A549 (cell line): ENCODE data around the gene FKBP3. TPM values are rescaled to one million over a fixed set of nuclear protein-coding genes. Genes with fewer than 3 reads are reported as not detected.

Experiments used
- ATAC-seq, 2 experiments: fragments of 200-7000 bp in 1 of 2; fragments of >200 bp in 1 of 2; cut with Nextera tagmentation in 1 of 2; cut with Tn5 transposase in 1 of 2; 3 replicates each; pipeline versions ENCODE4 v1.8.0 to v1.9.1; 2018 to 2020; ENCODE audit warnings: mild to moderate bottlenecking in 1 of 2, moderate library complexity in 1 of 2
- CTCF ChIA-PET: fragments of 300-600 bp; sonication (Branson Sonifier 250); formaldehyde crosslinking; extraction: SDS; loops from one replicate; lab custom pipeline; 2021; ENCODE audit warnings: antibody characterized with exemption, inconsistent platforms; lab: Yijun Ruan, JAX
- POLR2A ChIA-PET: fragments of 350-600 bp; formaldehyde crosslinking; extraction: SDS; loops from one replicate; lab custom pipeline; 2021; ENCODE audit warnings: antibody characterized with exemption, inconsistent platforms; lab: Yijun Ruan, JAX
- DNase-seq, 2 experiments: peaks; one replicate each; pipeline versions ENCODE4 v3.0.0 to v3.0.0-alpha.2; 2011 to 2016; ENCODE audit warnings: low read depth in 1 of 2, low spot score in 1 of 2
- FAIRE-seq: peaks from 2 replicates; lab custom pipeline; 2011; peaks lifted over from hg19 to GRCh38; lab: Jason Lieb, UNC
- H3K27ac ChIP-seq, 2 experiments: fragments of >200 bp; sonication (Bioruptor Twin); formaldehyde crosslinking; 3 replicates each; pipeline ENCODE4 v1.5.1; 2016 to 2017
- H3K4me1 ChIP-seq: fragments of >200 bp; sonication (Bioruptor Twin); formaldehyde crosslinking; 3 replicates; pipeline ENCODE4 v1.6.1; 2016
- H3K4me2 ChIP-seq: fragments of >200 bp; sonication (Bioruptor Twin); formaldehyde crosslinking; 3 replicates; pipeline ENCODE4 v1.6.1; 2016
- H3K4me3 ChIP-seq: fragments of >200 bp; sonication (Bioruptor Twin); formaldehyde crosslinking; 3 replicates; pipeline ENCODE4 v1.5.1; 2016
- H3K9me3 ChIP-seq: fragments of >200 bp; sonication (Bioruptor Twin); formaldehyde crosslinking; 3 replicates; pipeline ENCODE4 v1.6.1; 2016
- BCL3 ChIP-seq: fragments of >200 bp; sonication (Bioruptor Twin); formaldehyde crosslinking; IDR thresholded peaks from 3 replicates; pipeline ENCODE4 v1.6.1; 2016
- CBX2 ChIP-seq: fragments of 200-600 bp; sonication (generic); IDR thresholded peaks from 2 replicates; pipeline ENCODE4 v1.6.1; 2016; ENCODE audit warnings: low read depth, mild to moderate bottlenecking, borderline replicate concordance
- CEBPB ChIP-seq, 2 experiments: fragments of >200 bp in 1 of 2; sonication (Bioruptor Twin) in 1 of 2; formaldehyde crosslinking in 1 of 2; IDR thresholded peaks; 2 replicates each; pipeline ENCODE4 v1.6.1; 2012 to 2016
- CHD4 ChIP-seq: fragments of 200-600 bp; sonication (generic); IDR thresholded peaks from 2 replicates; pipeline ENCODE4 v1.6.1; 2016; ENCODE audit warnings: antibody characterized with exemption, mild to moderate bottlenecking, borderline replicate concordance
- EHMT2 ChIP-seq: fragments of 200-600 bp; sonication (generic); IDR thresholded peaks from 2 replicates; pipeline ENCODE4 v1.6.1; 2016; ENCODE audit warnings: antibody characterized with exemption, low read depth, mild to moderate bottlenecking, moderate library complexity
- EP300 ChIP-seq, 2 experiments: fragments of >200 bp; sonication (Bioruptor Twin); formaldehyde crosslinking; IDR thresholded peaks; 2 replicates in 1 of 2; 3 replicates in 1 of 2; pipeline ENCODE4 v1.6.1; 2016 to 2017
- ESRRA ChIP-seq: fragments of 150-350 bp; IDR thresholded peaks from 2 replicates; pipeline ENCODE4 v1.6.1; 2014; ENCODE audit warnings: mild to moderate bottlenecking, low read length, borderline replicate concordance
- FOSB ChIP-seq: fragments of 250-450 bp; sonication (Bioruptor Pico); IDR thresholded peaks from 2 replicates; pipeline ENCODE4 v1.5.0; 2020; ENCODE audit warnings: mild to moderate bottlenecking, moderate library complexity
- HOXA7 ChIP-seq: fragments of 250-450 bp; sonication (Bioruptor Pico); IDR thresholded peaks from 2 replicates; pipeline ENCODE4 v1.5.0; 2020; ENCODE audit warnings: mild to moderate bottlenecking, moderate library complexity
- HOXB13 ChIP-seq: fragments of 250-450 bp; sonication (Bioruptor Pico); IDR thresholded peaks from 2 replicates; pipeline ENCODE4 v1.5.0; 2020; ENCODE audit warnings: low read depth, mild to moderate bottlenecking, moderate library complexity
- KDM5A ChIP-seq: fragments of 200-600 bp; sonication (generic); IDR thresholded peaks from 2 replicates; pipeline ENCODE4 v1.6.1; 2016; ENCODE audit warnings: antibody characterized with exemption, mild to moderate bottlenecking
- MAX ChIP-seq: IDR thresholded peaks from 2 replicates; pipeline ENCODE4 v1.6.1; 2012
- MAZ ChIP-seq: fragments of 150-350 bp; IDR thresholded peaks from 2 replicates; pipeline ENCODE4 v1.6.1; 2014; ENCODE audit warnings: antibody characterized with exemption, low read depth, low read length, borderline replicate concordance
- NR3C1 ChIP-seq: fragments of >200 bp; sonication (Bioruptor Twin); formaldehyde crosslinking; IDR thresholded peaks from 3 replicates; pipeline ENCODE4 v1.6.1; 2017
- PHF8 ChIP-seq: fragments of 200-600 bp; sonication (generic); IDR thresholded peaks from 2 replicates; pipeline ENCODE4 v1.6.1; 2016; ENCODE audit warnings: low read depth, mild to moderate bottlenecking, antibody characterized with exemption, moderate library complexity, borderline replicate concordance
- POLR2A ChIP-seq: IDR thresholded peaks from 2 replicates; pipeline ENCODE4 v1.6.1; 2012; ENCODE audit warnings: mild to moderate bottlenecking, low read length
- RFX5 ChIP-seq: fragments of 450-650 bp; IDR thresholded peaks from 2 replicates; pipeline ENCODE4 v1.7.1; 2014; ENCODE audit warnings: antibody characterized with exemption, mild to moderate bottlenecking, moderate library complexity
- RNF2 ChIP-seq: fragments of 200-600 bp; sonication (generic); IDR thresholded peaks from 2 replicates; pipeline ENCODE4 v1.6.1; 2016; ENCODE audit warnings: low read depth, mild to moderate bottlenecking, antibody characterized with exemption, moderate library complexity, borderline replicate concordance
- SREBF2 ChIP-seq: fragments of 450-650 bp; IDR thresholded peaks from 2 replicates; pipeline ENCODE4 v1.6.1; 2014; ENCODE audit warnings: mild to moderate bottlenecking, moderate library complexity
- TP53 ChIP-seq: fragments of 250-450 bp; sonication (Bioruptor Pico); IDR thresholded peaks from 2 replicates; pipeline ENCODE4 v1.5.0; 2021; ENCODE audit warnings: mild to moderate bottlenecking, moderate library complexity
- ZC3H11A ChIP-seq: fragments of 450-650 bp; IDR thresholded peaks from 2 replicates; pipeline ENCODE4 v1.6.1; 2014; ENCODE audit warnings: antibody characterized with exemption, mild to moderate bottlenecking
- ZFP36 ChIP-seq: fragments of 450-650 bp; IDR thresholded peaks from 2 replicates; pipeline ENCODE4 v1.6.1; 2014; ENCODE audit warnings: borderline replicate concordance; ENCODE audit not compliant: partially characterized antibody
- ZNF302 ChIP-seq: fragments of 250-450 bp; sonication (Bioruptor Pico); IDR thresholded peaks from 2 replicates; pipeline ENCODE4 v1.9.0; 2021; ENCODE audit warnings: inconsistent platforms, mild to moderate bottlenecking, moderate library complexity
- ZSCAN20 ChIP-seq: fragments of 250-450 bp; sonication (Bioruptor Pico); IDR thresholded peaks from 2 replicates; pipeline ENCODE4 v1.8.0; 2022; ENCODE audit warnings: mild to moderate bottlenecking, moderate library complexity
- WGBS: methylation state at CpG from one replicate; pipeline ENCODE4 v1.1.6; 2017; ENCODE audit errors: missing lambda C conversion rate; 5-methylcytosine and 5-hydroxymethylcytosine counted together
- polyA plus RNA-seq, 4 experiments: library from polyadenylated mRNA; depleted of rRNA in 3 of 4; stranded (reverse); fragments of >200 nt; fragmentation: RNase III in 1 of 4; extraction: RNeasy Plus Mini Kit Qiagen cat#74134 plus additional on column Dnase treatment in 1 of 4; gene quantifications; 2 replicates in 3 of 4; 3 replicates in 1 of 4; pipeline ENCODE4 v1.2.3, GENCODE V29; 2011 to 2017
- TF ChIP-seq, protein P1 (sequence below): IDR thresholded peaks from 2 replicates; pipeline ENCODE4 v1.6.1; 2012; ENCODE audit warnings: low read depth, borderline replicate concordance
- TF ChIP-seq, protein P2 (sequence below): fragments of 250-450 bp; sonication (Bioruptor Pico); IDR thresholded peaks from 2 replicates; pipeline ENCODE4 v1.5.0; 2021; ENCODE audit warnings: mild to moderate bottlenecking, moderate library complexity, borderline replicate concordance
- TF ChIP-seq, protein P3 (sequence below): IDR thresholded peaks from 2 replicates; pipeline ENCODE4 v1.6.1; 2012

FKBP3 gene
- polyA plus RNA-seq, 2 of the 4 experiments (the other 2 are of a cell fraction), result 158 to 202 TPM

- ChIA-PET POLR2A (no interaction called here), CTCF (no interaction called here)
- Histone ChIP-seq H3K4me1 (peaks cover 19% of the 10 kb centered on the region), H3K27ac (no peak overlapping the region), H3K9me3 (no peaks in the 10 kb centered on the region), H3K4me2 (no peak overlapping the region), H3K4me3 (no peak overlapping the region)
- whole genome bisulfite sequencing, result 94% methylated on average over 4 of the region's 4 CpGs
- FAIRE-seq, result no peak
- TF ChIP-seq TP53 (CRISPR knock-in tag), result no peak
- no peak for TF ChIP-seq CBX2
- no peak for TF ChIP-seq PHF8
- no peak for TF ChIP-seq HOXA7 (CRISPR knock-in tag)
- no peak for TF ChIP-seq EHMT2
- no peak for TF ChIP-seq FOSB (CRISPR knock-in tag)
- TF ChIP-seq HOXB13, result no peak
- no peak for TF ChIP-seq ZFP36
- no peak for TF ChIP-seq RNF2
- TF ChIP-seq KDM5A, result no peak
- TF ChIP-seq ZNF302, result no peak
- TF ChIP-seq CEBPB (IDR thresholded peaks at IDR 0.05), result no peak
- TF ChIP-seq CHD4, result no peak
- TF ChIP-seq, protein P1, sequence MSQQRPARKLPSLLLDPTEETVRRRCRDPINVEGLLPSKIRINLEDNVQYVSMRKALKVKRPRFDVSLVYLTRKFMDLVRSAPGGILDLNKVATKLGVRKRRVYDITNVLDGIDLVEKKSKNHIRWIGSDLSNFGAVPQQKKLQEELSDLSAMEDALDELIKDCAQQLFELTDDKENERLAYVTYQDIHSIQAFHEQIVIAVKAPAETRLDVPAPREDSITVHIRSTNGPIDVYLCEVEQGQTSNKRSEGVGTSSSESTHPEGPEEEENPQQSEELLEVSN, result no peak
- no peak for TF ChIP-seq ESRRA
- TF ChIP-seq BCL3, result no peak
- no peak for TF ChIP-seq NR3C1
- TF ChIP-seq MAZ, result no peak
- TF ChIP-seq, protein P2, sequence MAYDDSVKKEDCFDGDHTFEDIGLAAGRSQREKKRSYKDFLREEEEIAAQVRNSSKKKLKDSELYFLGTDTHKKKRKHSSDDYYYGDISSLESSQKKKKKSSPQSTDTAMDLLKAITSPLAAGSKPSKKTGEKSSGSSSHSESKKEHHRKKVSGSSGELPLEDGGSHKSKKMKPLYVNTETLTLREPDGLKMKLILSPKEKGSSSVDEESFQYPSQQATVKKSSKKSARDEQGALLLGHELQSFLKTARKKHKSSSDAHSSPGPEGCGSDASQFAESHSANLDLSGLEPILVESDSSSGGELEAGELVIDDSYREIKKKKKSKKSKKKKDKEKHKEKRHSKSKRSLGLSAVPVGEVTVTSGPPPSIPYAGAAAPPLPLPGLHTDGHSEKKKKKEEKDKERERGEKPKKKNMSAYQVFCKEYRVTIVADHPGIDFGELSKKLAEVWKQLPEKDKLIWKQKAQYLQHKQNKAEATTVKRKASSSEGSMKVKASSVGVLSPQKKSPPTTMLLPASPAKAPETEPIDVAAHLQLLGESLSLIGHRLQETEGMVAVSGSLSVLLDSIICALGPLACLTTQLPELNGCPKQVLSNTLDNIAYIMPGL (CRISPR knock-in tag), result no peak
- DNase-seq, result no peak
- ATAC-seq, result no peak
These were observed 39.1 kb downstream of the FKBP3 start for GRCh38 chr14:45095143-45095542.

DNA sequence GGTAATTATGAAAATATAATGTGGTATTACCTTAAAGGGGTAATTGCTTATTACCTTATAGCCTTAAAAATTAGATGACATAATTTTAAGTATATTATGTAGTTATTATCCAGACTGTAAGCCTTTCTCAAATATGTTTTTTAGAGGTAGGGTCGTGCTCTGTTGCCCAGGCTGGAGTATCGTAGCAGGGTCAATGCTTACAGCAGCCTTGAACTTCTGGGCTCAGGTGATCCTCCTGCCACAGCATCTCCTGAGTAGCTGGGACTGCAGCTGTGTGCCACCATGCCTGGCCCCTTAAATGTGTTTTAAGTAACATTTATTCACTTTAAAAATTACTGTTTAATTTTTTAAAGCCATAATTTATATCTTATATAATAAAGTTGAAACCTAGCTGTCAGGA, 40.0 kb downstream of the FKBP3 start:
- Histone ChIP-seq H3K4me2 (no peak overlapping the region), H3K9me3 (no peaks in the 10 kb centered on the region), H3K4me3 (no peak overlapping the region), H3K4me1 (peaks cover 28% of the 10 kb centered on the region), H3K27ac (no peak overlapping the region)
- FAIRE-seq, result no peak
- ATAC-seq, result no peak
- DNase-seq, result no peak
- 97% methylated on average over 2 of the region's 2 CpGs for WGBS
- no peak for TF ChIP-seq CEBPB (IDR thresholded peaks at IDR 0.05)
- no peak for TF ChIP-seq EP300 (IDR thresholded peaks at IDR 0.05)
- TF ChIP-seq MAX, result no peak
- TF ChIP-seq POLR2A, result no peak
- TF ChIP-seq ZSCAN20, result no peak
- TF ChIP-seq RFX5, result no peak
- no peak for TF ChIP-seq ZC3H11A
- no peak for TF ChIP-seq HOXA7 (CRISPR knock-in tag)
- TF ChIP-seq, protein P3, sequence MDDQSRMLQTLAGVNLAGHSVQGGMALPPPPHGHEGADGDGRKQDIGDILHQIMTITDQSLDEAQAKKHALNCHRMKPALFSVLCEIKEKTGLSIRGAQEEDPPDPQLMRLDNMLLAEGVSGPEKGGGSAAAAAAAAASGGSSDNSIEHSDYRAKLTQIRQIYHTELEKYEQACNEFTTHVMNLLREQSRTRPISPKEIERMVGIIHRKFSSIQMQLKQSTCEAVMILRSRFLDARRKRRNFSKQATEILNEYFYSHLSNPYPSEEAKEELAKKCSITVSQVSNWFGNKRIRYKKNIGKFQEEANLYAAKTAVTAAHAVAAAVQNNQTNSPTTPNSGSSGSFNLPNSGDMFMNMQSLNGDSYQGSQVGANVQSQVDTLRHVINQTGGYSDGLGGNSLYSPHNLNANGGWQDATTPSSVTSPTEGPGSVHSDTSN, result no peak
- TF ChIP-seq SREBF2, result no peak
- TF ChIP-seq KDM5A, result no peak
- TF ChIP-seq HOXB13, result no peak
- TF ChIP-seq PHF8, result no peak
- CTCF ChIA-PET, result no interaction called here
- POLR2A ChIA-PET, result interaction anchor here (0.6 kb wide), 1 partner anchor 21 kb away, joined by 7 read pairs; no protein-coding TSS in a partner anchor
